AG20443 (cell line): ENCODE results near the gene SIM2.
"Not testable (repeated sequence)": the region's sequence is repeated elsewhere in the genome, so short reads cannot be mapped to it uniquely, and the experiment has no call there.

Source experiments
- DNase-seq: peaks from one replicate; pipeline ENCODE4 v3.0.0; 2012; ENCODE audit warnings: low spot score, mixed read lengths

SIM2 gene

GRCh38 chr21:36698981-36699545 lies at the start of gene SIM2:
Gene SIM2 (plus strand): TSS chr21:36699115. CDS start chr21:36699747, 632 bp downstream.
- peak; percentile 51 for DNase-seq

- no peak for DNase-seq
These were observed 44.6 kb upstream of the SIM2 start for GRCh38 chr21:36654324-36654723.

GRCh38 chr21:36654796-36655325 lies 44.1 kb upstream of the SIM2 start:
- no peak for DNase-seq

GRCh38 chr21:36656138-36656537 lies 42.8 kb upstream of the SIM2 start:
- DNase-seq = no peak

DNA sequence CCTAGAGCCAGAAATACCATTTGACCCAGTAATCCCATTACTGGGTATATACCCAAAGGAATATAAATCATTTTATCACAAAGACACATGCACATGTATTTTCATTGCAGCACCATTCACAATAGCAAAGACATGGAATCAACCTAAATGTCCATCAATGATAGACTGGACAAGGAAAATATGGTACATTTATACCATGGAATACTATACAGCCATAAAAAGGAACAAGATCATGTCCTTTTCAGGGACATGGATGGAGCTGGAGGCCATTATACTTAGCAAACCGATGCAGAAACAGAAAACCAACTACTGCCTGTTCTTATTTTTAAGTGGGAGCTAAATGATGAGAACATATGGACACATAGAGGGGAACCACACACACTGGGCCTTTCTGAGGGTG lies 41.6 kb upstream of the SIM2 start:
- not testable (repeated sequence) for DNase-seq

GRCh38 chr21:36657999-36658398 lies 40.9 kb upstream of the SIM2 start:
- DNase-seq = no peak

- DNase-seq = no peak
These were observed 40.0 kb upstream of the SIM2 start for GRCh38 chr21:36658926-36659325.

DNA sequence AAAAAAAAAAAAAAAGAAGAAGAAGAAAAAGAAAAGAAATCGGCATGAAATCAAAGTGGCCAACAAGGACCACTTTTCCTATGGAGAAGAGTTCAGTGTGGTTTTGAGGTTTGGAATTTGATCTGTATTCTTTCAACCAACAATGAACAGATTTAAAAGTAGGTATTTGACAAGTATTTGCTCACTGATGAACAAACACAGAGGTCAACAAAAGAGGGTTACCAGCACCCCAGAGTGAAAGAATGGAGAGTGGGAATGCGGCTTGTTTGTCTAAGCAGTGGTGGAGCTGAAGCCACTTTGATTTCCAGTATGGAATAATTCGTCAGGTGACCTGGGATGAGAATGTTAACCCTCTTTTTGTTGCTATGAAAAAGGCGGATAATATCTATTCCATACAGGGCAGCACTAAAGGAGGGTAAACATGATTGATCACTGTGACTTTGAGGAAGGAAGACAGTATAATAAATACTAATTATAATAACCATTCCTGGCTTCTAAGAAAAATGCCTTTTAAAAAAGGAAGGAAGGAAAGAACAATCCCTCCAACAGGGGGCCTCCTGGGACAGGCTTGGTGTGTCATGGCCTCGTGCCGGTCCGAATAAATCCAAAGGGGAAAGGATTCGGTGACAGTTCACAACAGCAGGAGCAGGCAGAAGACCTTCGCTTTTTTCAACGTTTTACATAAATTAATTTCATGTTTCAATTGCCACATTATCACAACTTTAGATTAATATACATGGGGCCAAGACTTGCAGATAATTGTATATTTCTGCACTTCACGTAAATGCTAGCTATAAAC lies 37.2 kb upstream of the SIM2 start:
- DNase-seq = peak; percentile 36

DNA sequence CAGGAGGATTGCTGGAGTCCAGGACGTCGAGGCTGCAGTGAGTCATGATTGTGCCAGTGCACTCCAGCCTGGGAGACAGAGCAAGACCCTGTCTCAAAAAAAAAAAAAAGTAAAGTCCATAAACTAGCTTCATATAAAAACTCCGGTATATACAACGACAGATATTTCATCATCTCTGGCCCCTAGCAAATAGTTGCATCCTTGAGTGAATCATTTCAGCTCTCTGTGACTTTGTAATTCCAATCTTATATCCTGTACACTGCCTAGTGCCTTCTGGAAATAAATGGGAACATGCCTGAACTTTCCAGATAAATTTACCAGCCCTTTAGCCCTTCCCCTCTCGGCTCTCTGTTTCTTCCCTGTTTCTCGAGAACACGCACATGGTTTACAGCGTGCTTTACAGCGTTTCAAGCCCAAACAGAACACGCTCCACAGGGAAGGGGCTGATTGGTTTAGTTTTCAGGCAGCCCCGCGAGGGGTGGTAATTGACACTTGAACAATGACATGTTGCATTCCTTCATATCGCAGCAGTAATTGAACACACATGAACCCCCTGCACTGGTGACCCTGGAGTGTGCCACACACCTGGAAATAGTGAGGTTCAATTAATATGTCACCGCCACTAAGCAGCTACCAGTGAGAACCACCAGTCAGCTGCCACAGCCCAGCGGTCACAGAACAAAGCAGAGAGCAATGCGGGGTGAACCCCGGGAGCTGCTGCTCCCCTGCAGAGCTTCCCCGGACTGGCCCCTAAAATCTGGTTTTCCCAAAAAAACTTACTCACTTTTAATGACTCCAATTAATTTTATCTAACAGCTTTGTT lies 35.7 kb upstream of the SIM2 start:
- peak; percentile 24 for DNase-seq

DNA sequence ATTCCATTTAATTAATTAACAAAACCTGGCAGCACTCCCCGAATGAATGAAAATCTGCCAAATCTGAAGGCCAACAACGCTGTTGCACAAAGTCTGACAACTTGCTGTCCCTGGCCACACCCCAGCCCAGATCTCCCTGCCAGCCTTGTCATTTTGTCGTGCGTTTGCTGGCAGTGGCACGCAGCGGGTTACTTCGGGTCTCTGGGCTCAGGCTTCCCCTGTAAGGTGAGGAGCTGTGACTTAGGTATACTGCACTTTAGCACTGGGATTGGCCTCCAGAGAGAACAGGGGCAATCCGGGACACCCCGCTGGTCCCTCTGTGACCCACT lies 34.3 kb upstream of the SIM2 start:
- no peak for DNase-seq

- no peak for DNase-seq
These were observed 33.1 kb upstream of the SIM2 start for GRCh38 chr21:36665806-36666205.

GRCh38 chr21:36668713-36669112 lies 30.2 kb upstream of the SIM2 start:
- DNase-seq = no peak

- DNase-seq = no peak
These were observed 27.1 kb upstream of the SIM2 start for GRCh38 chr21:36671836-36672235.

DNA sequence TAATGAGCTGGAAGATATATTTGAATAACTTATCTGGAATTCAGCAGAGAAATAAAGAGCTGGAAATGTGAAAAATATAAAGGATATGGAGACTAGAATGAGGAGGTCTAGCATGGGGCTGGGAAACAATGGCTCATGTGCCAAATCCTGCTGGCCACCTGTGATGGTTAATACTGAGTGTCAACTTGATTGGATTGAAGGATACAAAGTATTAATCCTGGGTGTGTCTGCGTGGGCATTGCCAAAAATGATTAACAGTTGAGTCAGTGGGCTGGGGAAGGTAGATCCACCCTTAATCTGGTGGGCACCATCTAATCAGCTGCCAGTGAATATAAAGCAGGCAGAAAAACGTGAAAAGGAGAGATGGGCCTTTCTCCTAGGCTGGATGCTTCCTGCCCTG lies 26.6 kb upstream of the SIM2 start:
- not testable (repeated sequence) for DNase-seq

DNA sequence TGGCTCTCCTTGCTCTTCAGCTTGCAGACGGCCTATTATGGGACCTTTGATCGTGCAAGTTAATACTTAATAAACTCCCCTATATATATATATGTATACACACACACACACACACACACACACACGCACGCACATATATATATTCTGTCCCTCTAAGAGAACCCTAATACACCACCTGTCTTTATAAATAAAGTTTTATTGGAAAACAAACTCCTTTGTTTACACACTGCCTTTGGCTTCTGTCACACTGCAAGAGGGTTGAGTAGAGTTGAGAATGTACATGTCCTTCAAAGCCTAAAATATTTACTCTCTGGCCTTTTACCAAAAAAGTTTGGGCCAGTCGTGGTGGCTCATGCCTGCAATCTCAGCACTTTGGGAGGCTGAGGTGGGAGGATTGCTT lies 26.2 kb upstream of the SIM2 start:
- DNase-seq = no peak

DNA sequence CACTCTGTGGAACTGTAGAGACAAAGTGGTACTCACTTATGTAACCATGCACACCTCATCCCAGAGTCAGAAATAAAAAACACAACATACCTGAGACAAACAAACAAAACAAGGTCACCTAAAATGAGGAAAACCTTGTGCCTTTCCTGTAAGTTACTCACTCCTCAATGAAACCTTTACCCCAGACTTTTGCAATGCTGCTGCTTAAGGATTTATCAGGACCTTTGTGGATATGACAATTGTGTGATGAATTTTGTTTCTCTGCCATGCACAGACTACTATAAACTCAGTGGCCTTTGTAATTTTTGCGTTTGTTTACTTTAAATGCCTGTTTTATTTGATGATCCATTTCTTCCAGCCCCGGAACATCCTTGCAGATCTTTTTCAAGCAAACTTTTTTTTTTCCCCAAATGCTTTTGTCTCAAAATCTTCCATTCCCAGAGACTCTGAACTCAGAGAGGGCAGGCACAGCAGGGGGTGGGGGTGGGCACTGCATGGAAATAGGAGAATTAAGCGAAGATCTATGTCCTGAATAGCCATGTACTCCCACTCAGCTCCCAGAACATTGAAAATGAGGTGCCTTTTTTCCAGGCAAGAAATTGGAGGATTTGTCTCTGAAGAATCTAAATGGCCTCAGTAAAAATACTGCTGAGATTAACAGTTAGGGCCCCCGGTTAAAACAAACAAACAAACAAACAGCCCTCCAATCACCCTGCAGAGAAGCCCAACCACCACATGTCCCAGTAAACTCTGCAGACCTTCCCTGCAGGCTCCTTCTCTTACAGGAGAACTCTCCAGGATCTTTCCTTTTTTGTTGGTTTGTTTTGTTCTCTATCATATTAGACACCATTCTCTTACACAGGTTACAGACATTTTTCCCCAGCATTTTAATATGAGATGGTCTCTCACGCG lies 22.6 kb upstream of the SIM2 start:
- no peak for DNase-seq

- DNase-seq = no peak
These were observed 21.5 kb upstream of the SIM2 start for GRCh38 chr21:36677443-36677842.

DNA sequence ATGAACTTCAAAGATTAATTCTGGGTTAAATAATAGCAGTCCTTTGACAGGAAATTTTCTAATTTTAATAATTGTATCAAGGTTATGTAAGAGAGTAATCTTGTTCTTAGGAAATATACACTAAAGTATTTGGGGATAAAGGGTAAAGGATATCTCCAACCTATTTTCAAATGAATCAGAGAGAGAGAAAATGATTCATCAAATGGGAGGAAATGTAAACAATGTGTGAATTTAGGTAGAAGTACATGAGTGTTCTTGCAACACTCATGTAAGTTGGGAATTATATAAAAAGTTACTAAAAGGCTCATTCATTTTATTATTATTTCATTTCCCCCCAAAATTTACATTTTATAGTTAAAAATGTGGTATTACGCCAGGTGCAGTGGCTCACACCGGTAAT lies 20.4 kb upstream of the SIM2 start:
- no peak for DNase-seq

DNA sequence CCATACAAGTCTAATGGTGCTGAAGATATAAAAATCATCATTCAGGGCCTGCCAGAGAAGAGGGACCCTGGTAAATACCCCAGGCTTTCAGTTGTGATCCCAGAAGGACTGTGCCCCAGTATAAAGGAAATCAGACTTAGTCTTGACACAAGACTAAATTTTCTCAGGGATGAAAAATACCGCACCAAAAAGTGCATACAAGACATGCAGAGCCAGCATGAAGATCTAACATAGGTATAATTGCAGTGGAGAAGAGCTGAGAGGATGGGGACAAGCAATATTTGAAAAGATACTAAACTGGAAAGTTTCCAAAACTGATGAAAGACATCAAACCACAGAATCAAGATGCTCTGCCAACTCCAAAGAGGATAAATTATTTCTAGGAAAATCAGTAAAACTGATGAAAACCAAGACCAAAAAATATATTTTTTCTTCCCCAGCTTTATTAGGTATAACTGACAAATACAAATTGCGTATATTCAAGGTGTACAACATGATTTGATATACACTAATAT lies 17.7 kb upstream of the SIM2 start:
- no peak for DNase-seq

- no peak for DNase-seq
These were observed 13.8 kb upstream of the SIM2 start for GRCh38 chr21:36684957-36685714.

- DNase-seq = no peak
These were observed 12.0 kb upstream of the SIM2 start for GRCh38 chr21:36686955-36687354.
